ENCODE results near the gene CDON.
A peak's percentile ranks its signal among the peaks of the same experiment; 100 is the strongest.

Gene CDON

DNA sequence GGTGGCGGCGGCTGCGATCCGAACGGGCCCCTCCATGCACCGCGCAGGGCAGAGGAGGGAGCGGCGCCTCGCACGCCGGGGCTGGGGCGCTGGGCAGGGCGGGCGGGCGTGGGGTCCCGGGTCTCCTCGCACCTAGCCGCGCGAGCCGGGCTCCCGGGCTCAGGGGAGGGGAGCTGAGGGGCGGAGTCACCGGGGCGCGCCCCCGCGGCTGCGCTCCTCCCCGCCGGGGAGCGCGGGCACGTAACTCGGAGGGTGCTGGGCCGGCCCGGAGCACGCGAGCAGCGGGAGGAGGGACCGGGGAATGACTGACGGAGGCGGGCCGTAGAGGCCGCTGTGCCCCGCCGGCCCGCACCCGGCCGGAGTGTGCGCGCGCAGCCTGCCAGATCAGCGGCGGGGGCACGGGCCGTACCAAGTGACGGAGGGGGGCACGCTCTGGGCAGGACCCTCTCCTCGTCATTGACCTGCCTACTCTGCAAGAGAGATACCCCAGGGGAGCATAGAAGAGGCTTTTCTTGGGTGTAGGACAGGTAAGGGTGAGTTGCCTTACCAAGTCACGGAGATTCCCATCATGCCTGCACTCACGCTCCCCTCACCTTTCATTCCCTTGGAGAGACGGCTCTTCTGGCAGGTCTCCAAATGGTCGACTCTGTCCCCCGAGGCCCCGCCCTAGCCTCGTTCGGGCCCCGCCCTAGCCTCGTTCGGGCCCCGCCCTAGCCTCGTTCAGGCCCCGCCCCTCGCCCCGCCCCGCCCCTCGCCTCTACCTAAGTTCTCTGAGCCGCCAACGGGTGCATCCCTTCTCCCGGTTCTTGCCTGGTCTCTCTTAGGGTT, at the start of gene CDON:
TSS of gene CDON (minus strand) at position 188 of the 828 bp plus-strand sequence. CDS start 39,390 bp downstream, outside the sequence.
- peak; percentile 62 to 88 for DNase-seq

DNA sequence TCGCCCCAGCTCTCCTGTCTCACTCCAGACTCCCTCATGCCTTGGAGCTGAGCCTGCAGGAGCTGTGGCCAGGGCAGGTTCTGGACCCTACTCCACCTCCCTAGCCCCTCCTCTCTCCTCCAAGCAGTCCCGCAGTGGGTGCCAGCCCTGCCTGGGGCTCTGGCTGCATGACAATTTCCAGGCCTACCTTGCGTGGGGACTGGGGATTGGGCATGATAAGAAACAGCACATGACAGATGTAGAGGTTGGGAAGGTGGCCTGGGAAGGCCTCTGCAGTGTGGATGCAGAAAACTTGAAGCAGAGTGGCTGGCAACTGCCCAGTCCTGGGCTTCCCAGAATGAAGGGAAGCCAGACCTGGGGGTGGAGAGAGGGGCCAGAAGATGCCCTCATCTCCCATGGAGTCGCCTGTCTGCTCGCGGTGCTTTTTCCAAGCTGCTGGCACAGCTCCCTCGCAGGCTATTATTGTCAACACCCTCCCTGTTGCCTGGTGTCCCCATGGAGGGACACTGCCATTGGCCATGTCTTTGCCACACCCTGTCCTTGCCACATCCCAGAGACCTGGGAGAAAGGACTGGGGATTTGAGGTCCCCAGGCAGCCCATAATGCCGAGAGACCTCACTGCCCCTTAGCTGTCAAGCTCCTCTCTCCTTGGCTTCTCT, 48.9 kb upstream of the CDON start:
- no peak for DNase-seq

- DNase-seq: no peak
Measured at GRCh38 chr11:126109941-126110731, 47.5 kb upstream of the CDON start.

GRCh38 chr11:126106594-126107328, 44.1 kb upstream of the CDON start:
- DNase-seq: no peak

GRCh38 chr11:126105748-126106080, 43.0 kb upstream of the CDON start:
- DNase-seq: no peak

- no peak for DNase-seq
Measured at GRCh38 chr11:126105022-126105747, 42.5 kb upstream of the CDON start.

GRCh38 chr11:126104420-126104819, 41.8 kb upstream of the CDON start:
- no peak for DNase-seq

- no peak for DNase-seq
Measured at GRCh38 chr11:126103150-126103549, 40.5 kb upstream of the CDON start.

GRCh38 chr11:126102436-126102981, 39.8 kb upstream of the CDON start:
- no peak for DNase-seq

GRCh38 chr11:126101930-126102283, 39.2 kb upstream of the CDON start:
- no peak for DNase-seq

- DNase-seq: no peak
Measured at GRCh38 chr11:126101251-126101929, 38.7 kb upstream of the CDON start.

DNA sequence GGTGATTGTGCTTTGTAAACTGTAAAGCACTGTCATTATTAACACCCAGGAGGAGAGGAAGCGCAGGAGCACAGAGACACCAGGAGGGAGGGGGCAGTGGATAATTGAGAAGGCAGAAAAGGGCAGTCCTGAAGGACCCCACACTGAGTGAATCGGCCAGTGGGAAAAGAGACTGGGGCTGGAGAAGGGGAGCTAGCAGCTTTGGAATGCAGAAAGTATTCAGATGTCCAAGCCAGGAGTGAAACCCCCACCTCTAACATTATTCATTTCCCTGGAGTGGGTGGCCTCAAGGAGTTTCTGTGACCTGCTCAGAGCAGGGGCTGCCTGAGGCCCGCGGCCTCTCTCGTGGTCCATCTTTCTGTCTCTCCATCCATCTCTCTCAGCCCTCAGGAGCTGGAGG, 38.0 kb upstream of the CDON start:
- no peak for DNase-seq

DNA sequence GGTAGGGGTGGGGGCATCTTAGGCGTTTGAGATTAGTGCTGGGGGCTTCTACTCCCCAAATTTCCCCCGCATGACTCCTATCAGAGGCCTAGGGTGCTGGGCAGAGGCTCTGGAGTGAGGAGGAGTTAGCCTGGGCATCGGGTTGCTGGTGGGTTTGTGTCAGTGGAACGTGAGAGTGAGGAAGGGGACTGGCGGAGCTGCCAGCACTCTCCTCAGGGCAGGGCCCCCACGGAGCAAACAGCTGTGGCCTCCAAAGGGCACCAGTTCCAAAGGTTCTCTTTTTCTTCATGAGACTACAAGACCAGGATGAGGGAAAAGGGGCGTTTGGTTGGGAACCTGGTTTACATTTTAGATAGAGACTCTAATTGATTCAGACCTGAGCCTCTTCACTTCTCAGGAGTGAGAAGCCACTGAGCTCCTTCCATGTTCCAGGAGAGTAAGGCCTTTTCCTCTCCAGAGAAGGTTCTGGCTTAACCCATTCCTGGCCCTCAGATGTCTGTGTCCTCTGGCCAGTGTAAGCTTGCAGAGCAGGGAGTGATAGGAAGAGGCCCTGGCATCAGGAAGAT, 35.6 kb upstream of the CDON start:
- DNase-seq: no peak

DNA sequence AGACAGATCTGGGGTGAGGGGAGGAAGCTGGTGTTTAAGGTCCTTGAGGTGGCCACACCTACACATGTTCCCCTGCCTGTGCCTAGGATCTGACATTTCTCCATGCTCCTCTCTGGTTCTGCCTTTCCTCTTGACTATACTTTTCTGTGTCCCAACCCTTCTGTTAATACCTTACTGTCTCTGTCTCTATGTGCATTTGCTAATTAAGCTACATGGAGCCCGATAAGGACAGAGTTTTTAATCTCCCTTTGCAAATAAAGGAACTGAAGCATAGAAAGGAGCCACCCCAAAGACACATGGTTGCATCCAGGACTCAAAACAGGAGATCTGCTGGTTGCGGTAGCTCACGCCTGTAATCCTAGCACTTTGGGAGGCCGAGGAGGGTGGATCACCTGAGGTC, 33.1 kb upstream of the CDON start:
- DNase-seq: no peak

DNA sequence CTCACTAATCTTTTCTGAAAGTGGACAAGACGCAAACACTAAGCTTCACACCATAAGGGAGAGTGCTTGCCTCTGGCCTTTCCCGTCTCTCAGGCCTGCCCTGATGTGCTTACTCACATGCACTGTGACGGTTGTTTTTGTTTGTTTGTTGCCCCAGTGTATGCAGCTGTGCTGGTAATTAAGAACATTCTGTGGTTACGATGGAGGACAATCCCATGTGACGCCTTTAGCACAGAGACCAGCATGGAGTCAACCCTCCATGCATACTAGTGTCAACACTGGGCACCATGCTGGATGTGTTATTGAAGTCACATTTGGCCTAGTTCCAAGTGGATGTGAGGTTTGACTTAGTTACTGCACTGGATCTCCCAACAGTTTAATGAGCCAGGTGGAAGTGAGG, 27.8 kb upstream of the CDON start:
- no peak for DNase-seq

GRCh38 chr11:126088999-126089398, 26.3 kb upstream of the CDON start:
- no peak for DNase-seq

- no peak for DNase-seq
Measured at GRCh38 chr11:126086248-126086647, 23.6 kb upstream of the CDON start.

GRCh38 chr11:126084608-126084912, 21.9 kb upstream of the CDON start:
- DNase-seq: no peak

DNA sequence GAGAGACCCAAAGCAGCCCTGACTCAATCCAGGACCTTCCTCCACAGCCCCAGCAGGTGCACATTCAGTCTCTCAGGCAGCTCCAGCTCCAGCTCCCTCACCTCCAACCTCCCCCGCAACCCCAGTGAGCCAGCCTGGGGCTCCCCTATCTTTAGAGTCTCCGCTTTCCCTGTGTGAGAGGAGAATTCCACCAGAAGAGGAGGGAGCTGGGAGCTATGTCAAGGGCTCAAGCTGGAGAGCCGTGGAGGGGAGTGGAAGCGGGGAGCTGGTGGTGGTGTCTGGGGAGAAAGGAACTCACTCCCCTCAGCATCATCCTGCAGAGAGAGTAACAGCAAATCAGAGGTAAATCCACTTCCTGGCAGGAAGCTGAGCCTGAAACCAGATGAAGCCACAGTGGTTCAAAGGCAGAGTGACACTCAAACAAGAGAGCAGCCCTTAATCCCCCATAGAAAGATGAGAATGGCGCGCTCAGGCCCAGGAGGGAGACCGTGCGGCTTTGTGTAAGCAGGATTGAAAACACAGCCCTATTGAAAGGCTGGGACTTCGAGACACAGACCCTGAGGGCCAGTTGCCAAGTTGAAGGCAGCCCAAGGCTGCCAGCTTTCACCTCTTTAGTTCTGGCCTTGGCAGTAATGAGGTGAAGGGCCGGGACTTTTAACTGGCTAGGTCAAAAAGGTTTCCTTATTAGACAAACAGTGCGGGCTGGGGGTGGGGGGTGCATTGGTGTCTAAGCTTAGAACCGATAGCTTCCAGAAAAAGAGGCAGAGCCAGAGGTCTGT, 21.4 kb upstream of the CDON start:
- no peak for DNase-seq
